Measurements from ENCODE around the gene ATAD3C.
"Not testable (repeated sequence)": the region's sequence is repeated elsewhere in the genome, so short reads cannot be mapped to it uniquely, and the experiment has no call there.

ATAD3C gene

GRCh38 chr1:1432951-1433803 is 16.3 kb upstream of the ATAD3C start:
- DNase-seq, result no peak

GRCh38 chr1:1433804-1434130 is 15.7 kb upstream of the ATAD3C start:
- no peak for DNase-seq

DNA sequence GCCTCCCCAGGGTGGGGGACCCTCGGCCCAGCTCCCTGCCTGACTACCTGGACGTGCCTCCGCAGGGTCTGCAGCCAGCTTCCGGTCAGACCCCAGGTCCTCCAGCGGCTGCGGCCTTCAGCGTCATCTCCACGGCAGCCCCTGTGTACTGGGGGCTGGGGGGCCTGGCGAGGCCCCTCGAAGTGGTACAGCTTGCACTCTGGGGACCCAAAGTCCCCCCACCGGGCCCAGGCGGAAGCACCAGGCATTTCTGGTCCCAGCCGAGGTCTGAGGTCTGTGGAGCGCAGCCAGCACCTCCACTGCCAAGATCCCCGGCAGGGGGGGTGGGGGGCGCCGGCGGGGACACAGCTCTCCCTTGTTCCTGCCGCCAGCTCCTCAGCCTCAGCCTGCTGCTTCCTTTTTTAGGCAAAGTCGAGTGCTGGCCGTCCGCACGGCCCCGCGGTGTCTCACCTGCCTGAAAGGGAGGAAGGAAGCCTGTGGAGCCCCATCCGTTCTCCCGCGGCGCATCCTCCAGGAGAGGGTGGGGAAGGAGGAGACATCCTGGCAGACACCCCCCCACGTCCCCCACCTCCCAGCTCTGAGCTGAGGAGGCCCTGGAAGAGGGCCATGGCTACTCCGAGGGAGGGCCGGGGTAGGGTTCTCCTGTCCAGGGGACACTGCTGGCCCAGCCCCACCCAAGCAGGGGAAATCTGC is 15.2 kb upstream of the ATAD3C start:
- DNase-seq, result no peak

DNA sequence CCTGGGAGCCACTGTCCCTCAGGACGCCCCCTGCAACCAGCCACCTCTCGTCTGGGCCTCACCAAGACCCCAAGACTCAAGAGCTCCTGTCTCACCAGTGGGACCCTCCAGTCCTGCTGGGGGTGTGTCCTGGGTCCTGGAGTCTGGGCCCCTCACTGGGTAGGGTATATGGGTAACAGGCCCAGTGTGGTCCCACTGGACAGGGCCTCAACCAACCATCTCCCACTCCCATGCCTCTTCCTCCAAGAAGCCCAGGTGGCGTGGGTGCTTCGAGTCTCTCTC is 14.7 kb upstream of the ATAD3C start:
- DNase-seq, result no peak

DNA sequence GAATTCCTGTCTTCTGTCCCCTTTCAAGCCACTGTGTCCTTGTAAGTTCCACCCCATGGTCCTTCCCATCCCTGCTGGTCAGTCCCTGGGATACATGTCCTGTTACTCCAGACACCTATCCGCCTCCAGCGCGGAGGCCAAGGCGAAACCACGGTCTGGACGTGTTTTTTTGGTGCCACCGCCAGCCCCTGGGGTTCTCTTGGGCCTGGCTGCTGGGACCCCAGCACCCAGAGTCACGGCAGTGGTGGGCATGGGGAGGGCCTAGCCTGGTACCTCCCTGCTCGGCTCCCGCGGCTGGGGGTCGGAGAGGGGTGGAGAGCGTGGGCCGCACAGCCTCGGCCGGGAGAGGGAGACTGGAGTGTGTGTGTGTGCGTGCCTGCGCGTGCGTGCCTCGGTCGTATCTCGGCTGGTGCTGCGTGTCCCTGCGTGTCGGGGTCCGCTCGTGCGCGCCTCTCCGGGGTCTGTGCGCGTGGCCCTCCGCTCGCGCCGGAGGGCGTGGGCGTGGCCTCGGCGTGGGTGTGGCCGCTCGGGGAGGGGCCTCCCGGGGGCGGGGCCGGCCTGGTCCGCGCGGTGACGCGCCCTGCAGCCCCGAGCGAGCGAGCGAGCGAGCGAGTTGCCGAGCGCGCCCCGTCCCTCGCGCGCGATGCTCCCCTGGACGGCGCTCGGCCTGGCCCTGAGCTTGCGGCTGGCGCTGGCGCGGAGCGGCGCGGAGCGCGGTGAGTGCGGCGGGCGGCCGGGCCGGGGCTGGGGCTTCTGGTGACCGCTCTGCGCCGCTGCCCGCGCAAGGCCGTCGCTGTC is 14.2 kb upstream of the ATAD3C start, which contains the start of gene VWA1:
TSS of gene VWA1 (plus strand) at position 585 of the 798 bp plus-strand sequence. CDS start at position 644, 59 bp downstream.
- DNase-seq, result no peak

DNA sequence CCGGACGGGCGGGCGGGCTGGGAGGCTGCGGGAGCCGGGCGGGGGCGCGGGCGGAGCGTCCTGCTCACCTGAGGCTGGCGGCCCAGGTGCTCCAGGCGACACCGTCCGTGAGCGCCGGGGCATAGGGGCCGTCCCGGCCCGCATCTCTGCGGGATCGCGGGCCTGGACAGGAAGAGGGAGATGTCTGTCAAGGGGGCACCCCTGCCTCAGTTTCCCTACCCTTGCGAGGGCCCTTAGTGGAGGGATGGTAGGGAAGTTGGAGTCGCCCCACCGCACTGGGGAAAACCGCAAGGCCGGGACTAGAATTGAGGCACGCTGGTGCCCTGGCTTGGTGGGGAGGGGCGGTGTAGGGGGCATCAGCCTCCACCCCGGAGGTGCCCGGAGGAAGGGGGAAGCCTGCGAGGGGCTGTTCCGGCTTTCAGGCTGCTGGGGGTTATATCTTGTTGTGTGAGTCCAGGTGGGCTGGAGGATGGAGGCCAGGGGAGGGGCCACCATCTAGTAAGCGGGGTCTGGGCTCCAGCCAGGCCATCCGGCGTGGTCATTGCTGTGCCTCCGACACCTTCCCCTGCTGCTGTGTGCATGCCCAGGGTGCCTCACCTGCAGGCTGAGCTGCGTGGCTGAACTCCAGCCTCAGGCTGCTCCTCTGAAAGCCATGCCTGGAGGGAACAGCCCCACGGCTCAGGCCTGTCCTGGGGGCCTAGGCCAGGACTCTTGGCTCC is 13.4 kb upstream of the ATAD3C start:
- DNase-seq, result no peak

GRCh38 chr1:1436630-1437032 is 12.9 kb upstream of the ATAD3C start:
- no peak for DNase-seq

DNA sequence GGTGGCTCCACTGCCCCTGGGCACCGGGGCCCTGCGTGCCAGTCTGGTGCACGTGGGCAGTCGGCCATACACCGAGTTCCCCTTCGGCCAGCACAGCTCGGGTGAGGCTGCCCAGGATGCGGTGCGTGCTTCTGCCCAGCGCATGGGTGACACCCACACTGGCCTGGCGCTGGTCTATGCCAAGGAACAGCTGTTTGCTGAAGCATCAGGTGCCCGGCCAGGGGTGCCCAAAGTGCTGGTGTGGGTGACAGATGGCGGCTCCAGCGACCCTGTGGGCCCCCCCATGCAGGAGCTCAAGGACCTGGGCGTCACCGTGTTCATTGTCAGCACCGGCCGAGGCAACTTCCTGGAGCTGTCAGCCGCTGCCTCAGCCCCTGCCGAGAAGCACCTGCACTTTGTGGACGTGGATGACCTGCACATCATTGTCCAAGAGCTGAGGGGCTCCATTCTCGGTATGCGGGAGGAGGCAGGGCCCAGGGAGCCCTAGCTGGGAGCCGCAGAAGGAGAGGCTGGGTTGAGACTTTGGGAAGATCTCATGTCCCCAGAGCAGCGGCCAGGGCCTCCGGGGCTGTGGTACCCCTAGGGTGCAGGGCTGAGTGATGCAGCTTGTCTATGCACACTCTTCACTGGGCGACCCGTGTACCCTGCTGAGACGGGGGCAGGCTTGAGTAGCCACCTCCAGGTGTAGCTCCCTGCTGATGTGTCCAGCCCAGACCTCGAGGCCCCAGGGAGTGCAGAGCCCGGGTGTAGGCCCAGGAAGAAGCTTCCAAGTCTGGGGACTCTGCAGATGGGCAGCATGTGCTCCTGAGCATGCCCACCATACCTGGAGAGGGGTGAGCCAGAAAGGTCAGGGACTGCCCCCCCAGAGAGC is 12.2 kb upstream of the ATAD3C start:
- no peak for DNase-seq

DNA sequence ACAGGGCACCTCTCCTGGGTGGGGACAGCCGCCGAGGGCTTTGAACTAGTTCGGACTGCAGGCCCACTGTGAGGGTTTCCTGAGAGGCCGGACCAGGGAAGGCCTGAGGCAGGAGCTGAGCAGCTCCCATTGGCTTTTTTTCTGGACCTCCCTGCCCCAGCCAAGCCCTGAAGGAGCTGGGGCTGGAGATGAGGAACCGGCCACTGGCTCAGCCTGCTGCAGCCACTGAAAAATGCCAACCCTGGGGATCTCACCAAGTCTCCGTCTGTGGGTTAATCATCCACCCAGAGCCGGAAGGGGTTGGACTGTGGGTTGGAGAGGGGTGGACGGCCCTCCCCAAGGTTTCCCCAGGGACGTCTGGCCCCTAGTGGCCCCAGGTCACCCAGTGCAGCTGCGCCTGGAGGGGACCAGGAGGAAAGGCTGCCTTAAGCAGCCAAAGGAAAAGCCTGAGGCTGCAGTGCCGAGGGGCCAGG is 11.5 kb upstream of the ATAD3C start:
- no peak for DNase-seq

DNA sequence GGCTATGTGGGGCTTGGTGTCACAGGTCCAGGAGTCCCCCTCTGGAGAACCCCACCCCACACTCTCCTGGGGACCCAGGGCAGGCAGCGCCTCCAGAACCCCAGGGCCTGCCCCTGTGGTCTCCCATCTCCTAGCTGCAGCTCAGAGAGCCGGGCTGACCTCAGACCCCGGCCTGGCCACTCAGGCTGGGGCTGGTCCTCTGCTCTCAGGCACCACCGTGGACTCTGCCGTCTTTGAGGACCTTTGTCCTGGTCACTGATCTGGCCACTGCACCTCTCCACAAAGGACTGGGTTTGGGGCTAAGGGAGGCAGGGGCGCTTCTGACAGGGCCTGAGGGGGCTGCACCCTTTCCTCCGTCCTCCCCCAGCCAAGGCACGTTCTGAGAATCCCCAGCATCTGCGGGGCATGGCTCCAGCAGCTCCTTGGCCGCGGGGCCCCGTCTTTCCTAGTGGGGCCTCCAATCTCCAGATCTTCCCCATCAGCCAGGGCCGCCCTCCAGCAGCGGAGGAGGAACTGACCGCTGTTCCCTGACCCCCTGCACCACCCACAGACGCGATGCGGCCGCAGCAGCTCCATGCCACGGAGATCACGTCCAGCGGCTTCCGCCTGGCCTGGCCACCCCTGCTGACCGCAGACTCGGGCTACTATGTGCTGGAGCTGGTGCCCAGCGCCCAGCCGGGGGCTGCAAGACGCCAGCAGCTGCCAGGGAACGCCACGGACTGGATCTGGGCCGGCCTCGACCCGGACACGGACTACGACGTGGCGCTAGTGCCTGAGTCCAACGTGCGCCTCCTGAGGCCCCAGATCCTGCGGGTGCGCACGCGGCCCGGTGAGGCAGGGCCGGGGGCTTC is 10.7 kb upstream of the ATAD3C start:
- DNase-seq, result no peak

- DNase-seq, result no peak
These were observed 9.8 kb upstream of the ATAD3C start for GRCh38 chr1:1439546-1440261.

DNA sequence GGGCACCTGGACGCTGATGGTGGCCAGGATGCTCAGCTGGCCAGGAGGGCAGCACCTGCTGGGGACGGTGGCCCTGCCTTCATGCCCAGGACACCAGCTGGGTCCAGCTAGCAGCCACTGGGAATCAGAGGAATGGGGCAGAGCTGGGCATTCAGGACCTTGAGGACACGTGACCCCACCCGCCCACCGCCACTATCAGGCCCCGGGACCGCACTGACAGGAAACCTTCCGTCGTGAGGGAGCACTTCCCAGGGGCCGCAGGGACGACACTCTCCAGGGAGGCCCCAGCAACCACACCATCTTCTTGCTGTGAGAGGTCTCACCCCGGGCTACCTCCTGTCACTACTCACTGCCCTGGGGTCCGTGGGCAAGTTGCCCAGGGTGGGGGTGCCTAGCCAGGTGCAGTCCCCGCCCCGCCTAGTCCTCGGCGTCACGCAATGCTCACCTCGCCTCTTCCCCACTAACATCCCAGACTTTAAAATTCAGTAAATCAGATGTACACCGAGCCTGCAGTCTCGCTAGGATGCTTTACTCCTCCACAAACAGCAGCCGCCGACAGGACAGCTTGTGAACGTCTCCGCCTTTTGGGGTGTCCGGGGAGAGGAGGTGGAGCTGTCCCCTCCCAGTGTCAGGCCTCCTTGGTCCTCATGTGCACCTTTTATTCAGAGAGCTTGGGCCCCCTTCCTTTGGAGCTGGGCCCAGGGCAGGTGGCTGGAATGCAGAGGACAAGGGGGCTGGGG is 9.1 kb upstream of the ATAD3C start:
- no peak for DNase-seq

DNA sequence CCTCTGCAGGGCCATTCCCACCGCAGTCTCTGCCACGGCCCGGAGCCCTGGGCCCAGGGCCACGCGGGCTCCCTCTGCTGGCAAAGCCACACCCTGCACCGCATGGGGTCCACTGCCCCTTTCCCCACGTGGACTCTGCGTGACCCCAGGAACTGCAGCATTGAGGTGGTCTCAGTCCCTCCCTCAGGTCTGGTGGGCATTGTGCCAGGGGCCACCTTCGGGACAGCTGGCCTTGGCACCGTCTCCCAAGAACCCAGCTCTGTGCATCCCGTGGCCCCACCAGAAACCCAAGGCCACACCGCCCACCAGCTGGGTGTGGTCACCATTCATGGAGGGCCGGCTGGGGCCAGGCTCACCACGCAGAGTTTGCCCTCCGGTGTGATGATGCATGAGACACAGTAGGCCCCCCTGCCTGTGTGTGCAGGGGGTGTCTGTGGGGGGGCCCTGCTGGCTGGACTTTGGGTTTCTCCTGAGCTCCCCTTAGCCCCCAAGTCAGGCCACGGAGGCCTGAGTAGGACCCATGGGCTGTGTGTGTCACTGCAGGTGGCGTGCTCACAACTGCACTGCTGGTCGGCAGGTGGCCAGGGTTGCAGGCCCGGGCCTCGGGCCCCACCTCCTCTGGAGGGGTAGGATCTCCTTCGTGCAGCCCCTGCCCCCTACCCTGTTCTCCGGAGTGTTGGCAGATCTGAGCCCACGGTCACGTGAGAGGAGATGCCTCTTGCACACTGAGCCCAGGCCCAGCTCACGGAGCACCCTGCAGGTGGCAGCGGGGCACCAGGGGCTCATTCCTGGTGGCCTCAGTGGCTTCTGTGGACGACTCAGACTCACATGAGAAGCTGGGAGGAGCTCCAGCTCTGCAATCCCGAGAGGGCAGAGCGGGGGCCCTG is 8.2 kb upstream of the ATAD3C start:
- DNase-seq, result no peak

DNA sequence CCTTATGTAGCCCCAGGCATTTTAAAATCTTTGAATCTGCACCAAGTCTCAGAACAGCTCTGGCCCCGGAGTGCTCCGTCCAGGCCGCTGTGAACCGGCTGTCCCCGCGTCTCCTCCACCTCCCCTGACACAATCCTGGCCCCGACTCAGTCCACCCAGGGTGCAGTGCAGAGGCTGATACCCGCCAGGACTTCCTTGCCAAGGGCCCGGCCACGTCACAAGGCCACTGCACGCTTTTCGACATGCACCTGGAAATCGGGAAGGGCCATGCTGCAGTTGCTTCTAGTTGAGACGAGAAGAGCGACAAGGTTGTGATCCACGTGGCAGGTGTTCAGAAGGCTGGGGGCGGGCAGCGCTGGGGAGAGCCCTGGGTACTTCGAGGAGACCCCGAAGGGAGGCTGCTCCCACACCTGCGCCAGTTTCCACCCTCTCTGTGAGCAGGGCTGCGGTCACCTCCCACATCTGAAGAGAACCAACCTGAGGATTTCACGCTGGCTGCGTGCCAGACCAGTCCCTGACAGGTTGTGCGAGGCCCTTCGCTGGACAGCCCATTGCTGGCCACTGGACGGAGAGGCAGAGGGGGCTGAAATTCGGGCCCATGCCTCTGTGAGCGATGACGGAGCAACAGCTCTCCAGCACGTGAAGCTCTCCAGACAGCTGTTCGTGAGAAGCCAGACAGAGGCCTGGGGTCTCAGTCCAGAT is 7.3 kb upstream of the ATAD3C start:
- DNase-seq, result no peak

DNA sequence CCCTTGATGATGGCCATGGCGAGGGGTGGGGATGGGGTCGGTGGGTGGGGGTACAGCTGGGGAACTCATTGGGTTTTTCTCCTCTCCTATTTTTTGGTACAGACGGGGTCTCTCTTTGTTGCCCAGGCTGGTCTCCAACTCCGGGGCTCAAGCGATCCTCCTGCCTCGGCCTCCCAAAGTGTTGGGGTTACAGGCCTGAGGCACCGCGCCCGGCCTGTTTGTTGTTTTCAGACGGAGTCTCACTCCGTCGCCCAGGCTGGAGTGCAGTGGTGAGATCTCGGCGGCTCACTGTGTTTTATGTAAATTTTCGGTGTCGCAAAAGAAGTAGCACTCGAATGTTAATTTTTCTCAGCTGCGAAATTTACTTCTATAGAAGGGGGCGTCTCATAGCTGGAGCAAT is 2.9 kb upstream of the ATAD3C start:
- not testable (repeated sequence) for DNase-seq

GRCh38 chr1:1450616-1451015 is 1.1 kb downstream of the ATAD3C start:
- not testable (repeated sequence) for DNase-seq

- no peak for DNase-seq
These were observed 2.3 kb downstream of the ATAD3C start for GRCh38 chr1:1451696-1452364.

Data from NCI-H748 treated with DMSO at 0.1 percent for 48 hours (cell line).